GM18502 (cell line): Measurements from ENCODE around the gene TCF4.

Source experiments
- ATAC-seq: cut with Tn5 transposase; IDR thresholded peaks from one replicate; pipeline ENCODE4 v1.9.1; 2021; ENCODE audit warnings: mild to moderate bottlenecking; ENCODE audit not compliant: unreplicated experiment, poor library complexity

Gene TCF4

GRCh38 chr18:55400590-55401541 lies 187.1 kb downstream of the TCF4 start:
- ATAC-seq: no peak

DNA sequence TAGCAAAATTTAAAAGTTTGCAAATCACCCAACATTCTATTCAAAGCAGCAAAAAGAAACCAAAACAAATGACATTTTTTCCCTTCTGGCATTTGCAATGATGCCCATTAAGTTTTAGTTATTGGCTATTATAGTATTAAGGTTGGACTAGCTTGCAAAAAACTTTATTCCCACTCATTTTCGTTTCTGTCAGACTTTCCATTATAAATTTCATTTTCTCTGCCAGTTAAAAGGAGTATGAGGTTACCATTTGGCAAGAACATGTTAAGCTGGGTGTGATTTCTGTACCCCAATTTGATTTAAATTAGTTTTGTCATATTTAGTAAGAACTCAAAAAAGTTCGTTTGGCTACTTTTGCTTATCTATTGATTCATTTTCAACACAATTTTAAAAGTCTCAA lies 187.9 kb downstream of the TCF4 start:
- no peak for ATAC-seq

DNA sequence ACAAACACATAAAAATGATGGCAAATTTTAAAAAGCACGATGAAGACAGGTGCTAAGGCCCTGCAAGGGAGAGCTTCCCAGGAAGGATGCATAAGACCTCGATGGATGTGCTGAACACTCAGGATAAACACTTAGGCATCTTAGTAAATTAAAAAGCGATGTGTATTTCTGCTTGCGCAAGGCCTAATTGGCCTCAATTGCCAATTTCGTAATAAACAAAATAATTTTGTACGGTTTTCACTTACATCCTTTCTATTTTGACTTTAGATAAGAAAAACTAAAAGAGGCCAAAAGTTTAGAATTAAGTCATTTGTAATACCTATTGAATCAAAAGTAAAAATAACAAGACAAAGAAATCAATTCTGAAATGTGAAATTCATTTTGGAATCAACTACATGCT lies 189.1 kb downstream of the TCF4 start:
- ATAC-seq: no peak

GRCh38 chr18:55396979-55397378 lies 191.0 kb downstream of the TCF4 start:
- no peak for ATAC-seq

GRCh38 chr18:55396267-55396905 lies 191.6 kb downstream of the TCF4 start:
- ATAC-seq: no peak

DNA sequence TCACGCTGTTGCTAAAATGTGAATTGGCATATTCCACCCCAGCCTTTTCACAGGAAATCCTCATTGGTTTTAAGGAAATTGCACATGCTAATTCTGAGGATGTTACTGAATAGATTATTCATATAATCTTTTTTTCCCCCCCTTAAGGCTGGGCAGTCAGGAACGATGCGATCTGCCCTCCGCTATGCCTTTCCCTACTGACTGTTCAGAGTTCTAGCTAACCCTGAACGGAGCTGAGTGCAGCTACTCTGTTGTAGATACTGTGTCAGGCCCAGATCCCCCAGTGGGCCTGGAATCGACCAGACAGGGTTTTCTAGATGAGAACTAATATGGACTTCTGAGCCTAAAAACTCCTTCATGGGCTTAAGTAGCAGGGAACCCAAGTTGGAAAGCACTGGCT lies 192.2 kb downstream of the TCF4 start:
- no peak for ATAC-seq

DNA sequence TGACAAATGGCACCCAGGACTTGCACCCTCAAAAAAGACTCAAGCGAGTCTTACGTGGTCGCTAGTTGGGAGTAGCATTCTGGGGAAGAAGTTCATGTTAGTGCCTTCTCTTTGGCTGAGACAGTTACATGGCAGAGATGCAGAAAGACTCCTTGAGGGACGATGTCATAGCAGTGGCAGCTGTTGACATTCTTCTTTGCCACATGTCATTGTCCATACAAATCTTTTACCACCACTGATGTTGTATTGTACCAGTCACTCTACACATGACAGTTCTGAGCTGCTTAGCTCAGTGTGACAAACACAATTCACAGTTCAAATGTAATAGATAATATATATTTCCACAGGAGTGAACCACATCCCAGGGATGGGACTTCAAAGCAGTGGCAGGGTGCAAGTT lies 197.1 kb downstream of the TCF4 start:
- no peak for ATAC-seq

GRCh38 chr18:55387139-55387984 lies 200.6 kb downstream of the TCF4 start:
- no peak for ATAC-seq

DNA sequence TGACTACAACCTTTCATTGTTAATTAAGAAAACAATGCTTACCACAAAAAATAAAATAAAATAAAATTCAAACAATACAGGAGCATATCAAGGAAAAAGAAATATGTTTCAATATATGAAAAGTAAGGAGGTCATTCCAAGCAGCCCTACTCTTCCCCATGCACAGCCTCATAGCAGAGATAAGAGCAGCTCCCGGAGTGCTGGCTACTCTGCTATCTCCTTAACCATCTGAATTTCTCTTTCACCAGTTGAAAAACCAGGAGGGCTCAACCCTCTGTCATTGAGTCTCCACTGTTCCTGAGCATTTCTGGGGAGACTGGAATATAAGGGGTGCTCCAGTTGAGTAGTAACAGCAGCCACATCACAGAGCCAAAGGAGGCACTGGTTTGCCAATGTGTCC lies 201.4 kb downstream of the TCF4 start:
- no peak for ATAC-seq

DNA sequence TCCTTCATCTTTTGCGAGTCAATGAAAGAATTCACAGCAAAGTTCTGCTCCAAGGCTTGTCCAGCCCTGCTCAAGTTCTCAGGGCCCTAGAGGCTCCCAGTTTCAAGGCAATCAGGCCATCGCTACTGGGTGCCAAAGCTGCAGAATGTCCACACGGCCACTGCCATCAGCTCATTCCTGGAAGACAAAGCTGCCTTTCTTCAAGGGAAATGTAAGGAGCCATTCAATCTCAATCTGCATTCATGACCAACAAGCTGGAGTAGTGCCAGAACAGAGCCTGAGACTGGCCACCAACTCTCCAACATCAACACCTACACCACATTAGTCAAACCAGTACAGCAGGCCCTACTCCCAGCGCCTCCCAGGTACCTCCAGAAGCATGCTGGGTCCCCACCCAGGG lies 202.2 kb downstream of the TCF4 start:
- ATAC-seq: no peak

GRCh38 chr18:55384551-55385275 lies 203.3 kb downstream of the TCF4 start:
- ATAC-seq: no peak

- no peak for ATAC-seq
Measured at GRCh38 chr18:55384115-55384514, 203.9 kb downstream of the TCF4 start.

GRCh38 chr18:55382277-55382805 lies 205.7 kb downstream of the TCF4 start:
- ATAC-seq: no peak

DNA sequence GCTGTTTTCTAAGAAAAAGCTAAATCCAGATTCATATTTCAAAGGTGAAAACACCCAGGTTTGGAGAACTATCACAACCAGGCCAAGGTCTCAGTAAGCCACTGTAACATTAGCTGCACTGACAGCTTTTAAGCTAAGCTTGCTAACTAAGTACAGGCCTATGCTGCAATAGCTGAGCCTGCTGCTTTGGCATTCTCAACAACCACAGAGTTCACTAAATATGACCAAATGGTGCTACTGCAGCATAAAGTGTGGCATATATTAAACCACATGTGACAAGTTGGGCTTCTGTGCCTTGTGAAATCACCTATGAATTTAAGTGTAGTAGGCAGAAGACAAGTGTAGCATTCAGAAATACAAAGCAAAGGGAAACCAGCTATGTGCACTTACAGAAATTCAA lies 206.7 kb downstream of the TCF4 start:
- no peak for ATAC-seq

DNA sequence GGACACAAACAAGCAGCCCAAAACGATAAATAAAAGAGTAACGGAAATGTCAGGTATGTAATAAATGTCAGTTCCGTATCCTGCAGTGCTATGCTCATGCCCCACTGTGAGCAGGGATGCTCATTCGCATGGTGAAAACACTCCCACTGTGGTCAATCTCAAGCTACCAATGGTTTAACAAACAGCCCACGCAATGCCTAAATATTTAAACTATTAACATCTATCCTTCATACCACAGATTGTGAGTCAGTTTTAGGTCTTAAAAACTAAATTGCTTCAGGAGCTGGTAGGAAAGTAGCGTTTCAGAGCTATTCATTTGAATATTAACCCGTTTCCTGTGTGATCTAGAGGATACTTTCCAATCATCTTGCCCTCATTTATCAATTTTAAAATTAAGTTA lies 207.4 kb downstream of the TCF4 start:
- no peak for ATAC-seq

DNA sequence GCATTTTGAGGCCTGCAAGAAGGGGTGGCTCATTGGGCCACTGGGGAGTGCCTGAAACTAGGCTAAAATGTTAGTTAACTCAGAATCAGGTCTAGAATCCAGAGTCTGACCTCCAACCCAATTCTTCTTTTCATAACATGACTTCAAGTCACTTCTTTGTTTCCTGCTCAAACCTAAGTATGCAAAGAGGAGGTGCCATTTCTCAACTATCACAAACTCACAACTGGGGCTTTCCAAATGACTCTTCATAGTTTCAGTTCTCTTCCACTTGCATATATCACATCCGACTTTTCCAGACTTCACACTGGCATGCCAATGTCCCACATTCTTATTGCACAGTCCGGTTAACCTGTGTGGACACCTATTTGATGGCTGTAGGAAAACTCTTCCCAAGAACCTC lies 211.6 kb downstream of the TCF4 start:
- ATAC-seq: peak; percentile 98

- peak; percentile 19 for ATAC-seq
Measured at GRCh38 chr18:55375930-55376329, 212.1 kb downstream of the TCF4 start.

GRCh38 chr18:55374741-55375140 lies 213.3 kb downstream of the TCF4 start:
- no peak for ATAC-seq

GRCh38 chr18:55372209-55372608 lies 215.8 kb downstream of the TCF4 start:
- no peak for ATAC-seq

DNA sequence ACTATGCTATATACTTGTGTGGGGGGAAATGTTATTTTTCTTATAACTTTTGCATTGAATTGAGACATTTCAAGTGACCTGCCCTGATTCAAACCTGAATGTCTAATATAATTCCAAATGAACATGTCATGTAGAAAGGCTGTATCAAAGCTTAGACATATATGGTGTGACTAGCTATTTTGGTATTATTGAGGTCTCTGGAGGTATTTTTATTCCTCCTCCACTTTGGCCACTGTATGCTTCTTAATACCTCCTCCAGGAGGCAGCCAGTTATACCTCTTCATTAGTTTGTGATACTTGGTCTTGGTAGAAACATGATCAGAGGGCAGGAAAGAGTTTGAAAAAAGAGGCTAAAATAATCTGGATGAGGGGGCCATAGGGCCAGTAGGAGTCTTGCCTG lies 217.1 kb downstream of the TCF4 start:
- ATAC-seq: no peak
